Neural progenitor cell (in vitro differentiated cells): ENCODE measurements around the gene EYA3. TPM values are rescaled to one million over a fixed set of nuclear protein-coding genes. Genes with fewer than 3 reads are reported as not detected.

Experiments used
- DNase-seq: peaks from one replicate; pipeline ENCODE4 v3.0.0-alpha.2; 2016; ENCODE audit warnings: low spot score
- H2AFZ ChIP-seq: fragments of 200-600 bp; sonication (generic); replicated peaks from 2 replicates; pipeline ENCODE4 v1.6.1; 2016; ENCODE audit warnings: antibody characterized with exemption
- H3F3A ChIP-seq: fragments of 200-600 bp; sonication (generic); 2 replicates; pipeline ENCODE4 v1.6.1; 2016; ENCODE audit warnings: antibody characterized with exemption, low read depth
- H3K27ac ChIP-seq: fragments of 200-600 bp; sonication (generic); 2 replicates; pipeline ENCODE4 v1.5.1; 2016; ENCODE audit warnings: mild to moderate bottlenecking
- H3K27me3 ChIP-seq: fragments of 200-600 bp; sonication (generic); 2 replicates; pipeline ENCODE4 v1.6.1; 2016; ENCODE audit warnings: mild to moderate bottlenecking, moderate library complexity
- H3K36me3 ChIP-seq: fragments of 200-600 bp; sonication (generic); 2 replicates; pipeline ENCODE4 v1.5.1; 2016
- H3K4me1 ChIP-seq: fragments of 200-600 bp; sonication (generic); 2 replicates; pipeline ENCODE4 v1.6.1; 2016; ENCODE audit warnings: mixed run types
- H3K4me2 ChIP-seq: fragments of 200-600 bp; sonication (generic); 2 replicates; pipeline ENCODE4 v1.6.1; 2016
- H3K4me3 ChIP-seq: fragments of 200-600 bp; sonication (generic); 2 replicates; pipeline ENCODE4 v1.5.1; 2016
- H3K79me2 ChIP-seq: fragments of 200-600 bp; sonication (generic); 2 replicates; pipeline ENCODE4 v1.6.1; 2016; ENCODE audit warnings: low read depth
- H3K9ac ChIP-seq: fragments of 200-600 bp; sonication (generic); 2 replicates; pipeline ENCODE4 v1.6.1; 2016
- H3K9me3 ChIP-seq: fragments of 200-600 bp; sonication (generic); 2 replicates; pipeline ENCODE4 v1.5.1; 2016; ENCODE audit warnings: low read depth
- H4K20me1 ChIP-seq: fragments of 200-600 bp; sonication (generic); 2 replicates; pipeline ENCODE4 v1.6.1; 2016; ENCODE audit warnings: low read depth
- H3K27ac Mint-ChIP-seq: 3 replicates; pipeline ENCODE4 v1.8.0; 2021; ENCODE audit warnings: mixed read lengths
- H3K27me3 Mint-ChIP-seq: 2 replicates; pipeline ENCODE4 v1.8.0; 2022; ENCODE audit warnings: low read depth, mild to moderate bottlenecking, inconsistent platforms, moderate library complexity, mixed read lengths; ENCODE audit not compliant: insufficient read depth
- H3K36me3 Mint-ChIP-seq: 3 replicates; pipeline ENCODE4 v1.8.0; 2021; ENCODE audit warnings: mixed read lengths
- H3K4me1 Mint-ChIP-seq: 3 replicates; pipeline ENCODE4 v1.8.0; 2021; ENCODE audit warnings: mixed read lengths
- H3K4me3 Mint-ChIP-seq: 3 replicates; pipeline ENCODE4 v1.8.0; 2021; ENCODE audit warnings: mild to moderate bottlenecking, moderate library complexity, mixed read lengths
- H3K9me3 Mint-ChIP-seq: 3 replicates; pipeline ENCODE4 v1.8.0; 2020; ENCODE audit warnings: mixed read lengths
- CTCF ChIP-seq: fragments of 200-600 bp; sonication (generic); IDR thresholded peaks from 2 replicates; pipeline ENCODE4 v1.5.1; 2017; ENCODE audit warnings: antibody characterized with exemption, mild to moderate bottlenecking
- EZH2 ChIP-seq: fragments of 200-600 bp; sonication (generic); IDR thresholded peaks from 2 replicates; pipeline ENCODE4 v1.6.1; 2017; ENCODE audit warnings: antibody characterized with exemption, mild to moderate bottlenecking, moderate library complexity
- EZH2phosphoT487 ChIP-seq: fragments of 200-600 bp; sonication (generic); IDR thresholded peaks from 2 replicates; pipeline ENCODE4 v1.6.1; 2017; ENCODE audit warnings: antibody characterized with exemption
- total RNA-seq: library from RNA; depleted of rRNA; stranded (reverse); fragments of >200 nt; gene quantifications from 2 replicates; pipeline ENCODE4 v1.2.3, GENCODE V29; 2015; ENCODE audit warnings: low replicate concordance

Gene EYA3
- total RNA-seq, 1 donor from 2014 or later = 32.9 TPM

GRCh38 chr1:27967106-27967883, 121.1 kb downstream of the EYA3 start:
- Mint-ChIP-seq H3K9me3 (no peaks in the 10 kb centered on the region), H3K36me3 (peaks cover 9% of the 10 kb centered on the region), H3K27ac (no peak overlapping the region), H3K4me1 (no peaks in the 10 kb centered on the region), H3K27me3 (no peaks in the 10 kb centered on the region), H3K4me3 (peak overlapping the region; percentile 33)
- no peaks in the 10 kb centered on the region for H3K9me3 ChIP-seq
- no peak for TF ChIP-seq EZH2phosphoT487
- no peak for TF ChIP-seq CTCF
- TF ChIP-seq EZH2 = no peak
- no peaks in the 10 kb centered on the region for H3K27me3 ChIP-seq
- H2AFZ ChIP-seq = no peak overlapping the region
- H3F3A ChIP-seq = no peaks in the 10 kb centered on the region
- no peak overlapping the region for H3K27ac ChIP-seq
- DNase-seq = no peak
- H3K4me1 ChIP-seq = no peaks in the 10 kb centered on the region
- H3K9ac ChIP-seq = no peak overlapping the region
- no peak overlapping the region for H3K4me2 ChIP-seq
- H3K4me3 ChIP-seq = no peak overlapping the region
- no peaks in the 10 kb centered on the region for H3K36me3 ChIP-seq
- no peaks in the 10 kb centered on the region for H4K20me1 ChIP-seq
- H3K79me2 ChIP-seq = no peaks in the 10 kb centered on the region

- DNase-seq = no peak
- Histone ChIP-seq H3K9me3 (no peaks in the 10 kb centered on the region), H3K27me3 (no peaks in the 10 kb centered on the region), H3K27ac (no peak overlapping the region), H3K9ac (no peak overlapping the region), H3K4me1 (no peaks in the 10 kb centered on the region), H3K36me3 (no peaks in the 10 kb centered on the region), H4K20me1 (peaks cover 6% of the 10 kb centered on the region), H2AFZ (no peak overlapping the region), H3K79me2 (no peaks in the 10 kb centered on the region), H3K4me2 (no peak overlapping the region), H3K4me3 (no peak overlapping the region), H3F3A (no peaks in the 10 kb centered on the region)
- Mint-ChIP-seq H3K4me3 (no peak overlapping the region), H3K27me3 (no peaks in the 10 kb centered on the region), H3K36me3 (peaks cover 9% of the 10 kb centered on the region), H3K27ac (no peak overlapping the region), H3K4me1 (peaks cover 2% of the 10 kb centered on the region), H3K9me3 (no peaks in the 10 kb centered on the region)
- no peak for TF ChIP-seq EZH2
- no peak for TF ChIP-seq CTCF
Measured at GRCh38 chr1:27966402-27967105, 121.9 kb downstream of the EYA3 start.

- no peak for TF ChIP-seq EZH2
- no peak for TF ChIP-seq EZH2phosphoT487
- no peak for TF ChIP-seq CTCF
- Histone ChIP-seq H3K9ac (no peak overlapping the region), H3K4me3 (no peak overlapping the region), H3K4me2 (no peak overlapping the region), H3K36me3 (no peaks in the 10 kb centered on the region), H2AFZ (no peak overlapping the region), H4K20me1 (peaks cover 13% of the 10 kb centered on the region), H3F3A (peaks cover 27% of the 10 kb centered on the region), H3K9me3 (no peaks in the 10 kb centered on the region), H3K4me1 (no peaks in the 10 kb centered on the region), H3K27me3 (no peaks in the 10 kb centered on the region), H3K79me2 (no peaks in the 10 kb centered on the region), H3K27ac (no peak overlapping the region)
- H3K4me1 Mint-ChIP-seq = peaks cover 15% of the 10 kb centered on the region
- H3K27me3 Mint-ChIP-seq = peaks cover 3% of the 10 kb centered on the region
- no peak for DNase-seq
- no peaks in the 10 kb centered on the region for H3K9me3 Mint-ChIP-seq
- H3K36me3 Mint-ChIP-seq = peaks cover 8% of the 10 kb centered on the region
- no peak overlapping the region for H3K4me3 Mint-ChIP-seq
- H3K27ac Mint-ChIP-seq = peak overlapping the region; percentile 51
Measured at GRCh38 chr1:27963393-27963792, 125.0 kb downstream of the EYA3 start.
